Measurements from ENCODE around the gene CELA2A. TPM values are rescaled to one million over a fixed set of nuclear protein-coding genes. Genes with fewer than 3 reads are reported as not detected.
"Not testable (repeated sequence)": the region's sequence is repeated elsewhere in the genome, so short reads cannot be mapped to it uniquely, and the experiment has no call there.

CELA2A gene
- total RNA-seq, 1 experiment from 2014 or later, result not detected

- no peak for DNase-seq (ENCODE audit: low read depth)
Measured at GRCh38 chr1:15492596-15492995, 36.1 kb downstream of the CELA2A start.

- DNase-seq (ENCODE audit: low read depth), result no peak
Measured at GRCh38 chr1:15493869-15494390, 37.4 kb downstream of the CELA2A start.

GRCh38 chr1:15500184-15501178, 43.9 kb downstream of the CELA2A start:
- no peak for DNase-seq (ENCODE audit: low read depth)

GRCh38 chr1:15501208-15502032, 44.9 kb downstream of the CELA2A start:
- DNase-seq (ENCODE audit: low read depth), result peak; percentile 35

- DNase-seq (ENCODE audit: low read depth), result no peak
Measured at GRCh38 chr1:15504436-15504835, 47.9 kb downstream of the CELA2A start.

GRCh38 chr1:15506831-15507230, 50.3 kb downstream of the CELA2A start:
- no peak for DNase-seq (ENCODE audit: low read depth)

GRCh38 chr1:15507278-15507677, 50.7 kb downstream of the CELA2A start:
- DNase-seq (ENCODE audit: low read depth), result no peak

- DNase-seq (ENCODE audit: low read depth), result no peak
Measured at GRCh38 chr1:15508700-15509487, 52.4 kb downstream of the CELA2A start.

- no peak for DNase-seq (ENCODE audit: low read depth)
Measured at GRCh38 chr1:15509586-15509985, 53.1 kb downstream of the CELA2A start.

GRCh38 chr1:15510611-15511405, 54.3 kb downstream of the CELA2A start:
- no peak for DNase-seq (ENCODE audit: low read depth)

- DNase-seq (ENCODE audit: low read depth), result no peak
Measured at GRCh38 chr1:15513192-15513591, 56.7 kb downstream of the CELA2A start.

GRCh38 chr1:15513919-15514318, 57.4 kb downstream of the CELA2A start:
- DNase-seq (ENCODE audit: low read depth), result no peak

- not testable (repeated sequence) for DNase-seq (ENCODE audit: low read depth)
Measured at GRCh38 chr1:15514557-15514956, 58.0 kb downstream of the CELA2A start.

GRCh38 chr1:15515022-15515663, 58.6 kb downstream of the CELA2A start:
- DNase-seq (ENCODE audit: low read depth), result peak; percentile 40

- no peak for DNase-seq (ENCODE audit: low read depth)
Measured at GRCh38 chr1:15519625-15520024, 63.1 kb downstream of the CELA2A start.

GRCh38 chr1:15521206-15521906, 64.8 kb downstream of the CELA2A start:
- not testable (repeated sequence) for DNase-seq (ENCODE audit: low read depth)

All from HT1080 (cell line).